ENCODE measurements around the gene OOSP4A. TPM values are rescaled to one million over a fixed set of nuclear protein-coding genes. Genes with fewer than 3 reads are reported as not detected.

OOSP4A gene
- total RNA-seq: not detected in 2 replicates

DNA sequence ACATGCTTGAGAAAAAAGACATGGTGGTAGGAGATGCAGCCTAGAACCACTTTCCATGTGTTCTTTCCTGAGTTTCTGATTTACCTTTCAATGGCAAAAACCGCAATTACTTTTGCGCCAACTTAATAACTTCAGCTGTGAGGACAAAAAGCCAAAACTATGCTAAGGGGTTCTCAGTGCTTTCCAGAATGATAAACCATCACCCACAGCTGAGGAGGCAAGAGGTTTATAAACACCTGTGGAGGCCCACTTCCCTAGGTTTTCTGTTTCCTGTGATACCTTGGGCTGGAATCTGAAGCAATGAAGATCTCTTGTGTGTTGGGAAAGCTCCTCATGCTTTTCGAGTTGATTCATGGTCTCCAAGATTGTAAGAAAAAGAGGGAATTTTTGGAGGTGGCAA is at the start of gene OOSP4A:
TSS of gene OOSP4A (plus strand) at position 301 of the 400 bp plus-strand sequence. CDS start at position 301, 0 bp downstream.
- intact Hi-C loops (cut with micrococcal nuclease): no loop called here

DNA sequence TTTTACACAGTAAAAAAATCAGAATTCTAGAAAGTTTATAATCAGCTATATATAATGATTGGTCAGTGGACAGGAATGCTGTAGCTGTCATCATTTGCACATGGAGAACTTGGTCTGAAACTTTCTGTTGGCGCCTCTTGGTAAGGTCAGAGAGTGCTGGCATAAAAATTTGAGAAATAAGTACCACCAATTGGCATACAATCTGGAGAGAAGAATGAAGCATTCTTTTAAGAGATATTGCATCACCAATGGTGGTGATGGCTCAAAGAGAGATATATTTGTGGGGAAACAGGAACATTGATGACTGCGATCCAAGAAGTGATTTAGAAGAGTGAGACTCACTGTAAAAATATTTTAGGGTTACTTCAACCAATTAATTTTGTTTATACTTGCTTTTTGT is 45.4 kb upstream of the OOSP4A start:
- intact Hi-C loops (cut with micrococcal nuclease): loop anchor here (2.0 kb wide), 1 partner anchor 382 kb away; no protein-coding TSS in a partner anchor

DNA sequence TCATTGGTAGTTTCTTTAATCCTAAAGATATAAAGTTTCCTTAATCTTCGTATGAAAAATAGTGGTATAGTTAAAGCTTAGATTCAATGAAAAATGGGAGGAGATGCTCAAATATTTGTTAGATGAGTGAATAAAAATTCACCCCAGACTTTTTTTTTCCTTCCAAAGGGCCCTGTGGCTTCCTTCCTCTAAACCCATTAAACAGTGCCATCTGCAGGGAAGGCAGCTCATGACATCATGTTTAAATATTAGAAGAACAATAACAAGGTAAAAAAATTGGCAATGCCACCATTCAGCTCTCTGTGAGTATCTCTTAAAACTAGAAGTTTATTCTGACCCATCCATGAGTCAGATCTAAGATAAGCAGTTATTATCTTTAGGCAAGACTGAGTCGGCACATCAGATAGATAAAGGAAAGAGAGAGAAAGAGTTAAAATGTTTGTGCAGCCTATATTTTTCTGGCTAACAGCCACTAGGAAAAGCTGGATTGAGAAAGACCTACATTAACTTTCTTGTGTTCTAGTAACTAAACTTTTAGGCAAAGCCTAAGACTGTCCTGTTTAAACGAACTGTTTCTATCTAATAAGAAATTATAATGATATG is 44.7 kb upstream of the OOSP4A start:
- intact Hi-C loops (cut with micrococcal nuclease): loop anchor here (1.0 to 2.0 kb wide), 3 partner anchors 96 to 382 kb away; no protein-coding TSS in a partner anchor

DNA sequence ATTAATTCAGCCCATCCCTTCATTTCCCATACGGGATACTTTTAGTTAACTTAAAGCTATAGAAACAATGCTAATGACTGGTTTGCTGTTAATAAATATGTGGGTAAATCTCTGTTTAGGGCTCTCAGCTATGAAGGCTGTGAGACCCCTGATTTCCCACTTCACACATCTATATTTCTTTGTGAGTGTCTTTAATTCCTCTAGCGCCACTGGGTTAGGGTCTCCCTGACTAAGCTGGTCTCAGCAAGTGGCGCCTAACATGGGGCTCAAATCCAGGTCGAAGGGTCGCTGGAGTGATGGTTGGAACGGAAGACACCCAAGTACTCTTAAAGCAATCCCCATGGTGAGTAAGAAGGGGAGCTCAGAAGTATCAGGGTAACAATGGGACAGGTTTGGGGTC is 40.0 kb upstream of the OOSP4A start:
- intact Hi-C loops (cut with micrococcal nuclease): no loop called here

DNA sequence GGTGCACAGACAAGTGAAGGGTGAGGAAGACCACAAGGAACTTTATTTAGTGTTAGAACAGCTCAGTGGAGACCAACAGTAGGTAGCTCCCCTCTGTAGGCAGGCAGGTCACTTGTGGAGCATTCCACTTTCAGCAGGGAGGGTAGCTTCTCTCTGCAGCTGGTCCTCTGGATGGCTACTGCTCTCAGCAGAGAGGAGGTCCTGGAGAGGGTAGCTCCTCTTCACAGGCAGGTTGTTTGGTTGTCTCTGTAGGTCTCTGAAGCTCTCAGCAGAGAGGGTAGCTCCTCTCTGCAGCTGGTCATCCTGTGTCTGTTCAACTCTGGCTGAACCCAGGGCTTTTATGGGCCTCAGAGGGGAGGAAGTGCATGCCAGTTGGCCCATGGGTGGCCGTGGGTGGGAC is 32.1 kb upstream of the OOSP4A start:
- intact Hi-C loops (cut with micrococcal nuclease): no loop called here

DNA sequence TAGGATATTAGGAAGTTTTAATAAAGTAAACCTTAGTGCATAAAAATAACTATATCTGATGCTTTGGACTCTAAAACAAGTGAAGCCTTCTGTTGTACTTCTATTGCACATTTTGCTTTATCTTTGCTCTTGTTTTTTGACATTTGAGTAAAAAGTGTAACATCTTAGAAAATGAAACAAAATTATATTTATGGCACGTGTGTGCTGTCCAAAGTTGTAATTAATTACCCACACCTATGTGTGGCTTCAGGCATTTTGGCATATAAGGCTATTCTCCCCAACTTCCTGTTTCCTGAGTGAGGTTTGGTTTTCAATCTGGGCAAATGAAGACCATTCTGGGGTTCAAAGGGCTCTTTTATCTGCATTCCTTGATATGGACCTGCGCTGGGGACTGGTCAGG is 25.7 kb upstream of the OOSP4A start, which contains the start of gene OOSP1:
TSS of gene OOSP1 (plus strand) at position 301 of the 400 bp plus-strand sequence. CDS start at position 324, 23 bp downstream.
- intact Hi-C loops (cut with micrococcal nuclease): no loop called here

DNA sequence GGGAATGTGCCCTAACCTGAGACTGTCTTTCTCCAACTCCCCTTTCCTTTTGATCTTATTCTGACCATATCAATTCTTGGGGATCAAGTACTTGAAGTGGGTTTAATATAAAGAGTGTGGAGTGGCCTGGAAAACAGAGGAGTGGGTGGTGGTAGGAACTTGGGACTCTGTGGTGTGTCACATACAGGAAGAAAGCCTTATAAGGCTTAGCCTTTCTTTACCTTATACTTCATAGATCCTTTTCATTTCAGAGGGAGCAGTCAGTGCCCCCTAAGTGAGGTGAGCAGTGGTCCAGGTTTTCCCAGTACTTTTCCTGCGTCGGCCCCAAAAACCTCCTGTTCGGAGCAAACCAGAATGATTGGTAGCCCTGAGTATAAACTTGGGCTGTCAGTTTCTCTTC is 25.1 kb upstream of the OOSP4A start:
- intact Hi-C loops (cut with micrococcal nuclease): no loop called here

DNA sequence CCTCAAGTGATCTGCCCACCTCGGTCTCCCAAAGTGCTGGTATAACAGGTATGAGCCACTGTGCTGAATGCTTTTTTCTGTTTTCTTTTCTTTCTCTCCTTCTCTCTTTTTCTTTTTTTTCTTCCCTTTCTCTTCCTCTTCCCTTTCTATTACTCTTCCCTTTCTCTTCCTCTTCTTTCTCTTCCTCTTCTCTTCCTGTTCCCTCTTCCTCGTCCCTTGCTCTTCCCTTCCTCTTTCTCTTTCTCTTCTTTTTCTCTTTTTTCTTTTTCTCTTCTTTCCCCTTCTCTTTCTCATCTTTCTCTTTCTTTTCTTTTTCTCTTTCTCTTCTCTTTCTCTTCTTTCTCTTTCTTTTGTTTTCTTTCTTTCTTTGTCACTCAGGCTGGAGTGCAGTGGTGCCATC is 24.4 kb upstream of the OOSP4A start:
- intact Hi-C loops (cut with micrococcal nuclease): no loop called here

DNA sequence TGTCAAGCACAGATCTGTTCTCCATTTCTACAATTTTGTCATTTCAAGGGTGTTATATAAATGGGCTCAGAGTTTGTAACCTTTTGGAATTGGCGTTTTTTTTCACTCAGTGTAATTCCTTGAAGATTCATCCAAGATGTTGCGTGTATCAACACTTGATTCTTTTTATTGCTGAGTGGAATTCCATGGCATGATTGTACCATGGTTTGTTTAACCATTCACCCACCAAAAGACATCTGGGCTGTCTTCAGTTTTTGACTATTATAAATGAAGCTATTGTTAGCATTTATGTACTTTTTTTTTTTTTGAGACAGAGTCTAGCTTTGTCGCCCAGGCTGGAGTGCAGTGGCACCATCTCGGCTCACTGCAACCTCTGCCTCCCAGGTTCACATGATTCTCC is 22.7 kb upstream of the OOSP4A start:
- intact Hi-C loops (cut with micrococcal nuclease): no loop called here

DNA sequence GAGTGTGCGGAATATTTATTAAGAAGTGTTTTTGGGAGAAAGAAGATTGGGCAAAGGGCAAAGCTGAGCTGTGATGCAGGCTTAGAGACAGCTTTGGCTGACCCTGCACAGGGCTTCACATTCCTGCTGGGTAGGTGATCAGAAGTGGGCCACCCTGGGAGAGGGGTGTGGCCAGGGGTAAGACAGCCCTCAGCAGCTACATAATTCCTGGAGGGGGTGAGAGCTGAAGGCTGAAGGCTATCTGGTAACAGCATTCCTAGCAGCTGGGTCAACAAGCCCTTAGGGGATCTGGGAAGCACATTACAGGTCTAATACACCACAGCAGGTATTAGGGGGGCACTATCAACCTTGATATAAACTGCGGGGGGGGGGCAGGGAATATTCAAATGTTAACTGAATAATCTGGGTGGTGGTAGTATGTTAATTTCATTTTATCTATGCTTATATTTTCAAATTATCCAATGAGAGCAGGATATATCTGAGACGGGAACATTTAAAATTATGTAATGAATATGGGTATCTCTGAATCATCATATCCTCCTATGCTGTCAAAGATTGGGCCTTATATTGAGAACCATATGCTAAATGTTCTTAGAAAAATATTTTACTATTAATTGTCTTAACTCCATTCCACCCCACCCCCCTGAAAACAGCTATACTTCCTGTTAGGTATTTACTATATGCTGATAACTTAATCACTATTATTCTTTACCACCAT is 19.7 kb upstream of the OOSP4A start:
- intact Hi-C loops (cut with micrococcal nuclease): no loop called here

DNA sequence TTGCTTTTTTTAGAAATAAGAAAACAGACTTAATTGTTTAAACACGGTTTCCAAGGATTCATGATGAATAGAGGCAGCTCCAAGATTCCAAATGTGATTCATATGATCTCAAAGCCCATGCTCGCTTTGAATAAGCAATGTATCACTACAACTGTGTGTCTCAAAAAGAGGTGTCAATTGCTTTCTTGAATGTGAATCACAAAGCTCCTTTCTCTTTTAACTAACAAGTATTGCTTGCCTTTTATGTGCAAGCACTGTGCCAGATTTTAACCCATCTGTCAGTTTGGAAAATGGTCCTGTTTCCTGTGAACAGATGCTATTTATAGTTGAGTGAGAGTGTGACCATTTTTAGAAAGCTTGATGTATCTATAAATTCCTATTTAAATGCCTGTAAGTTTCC is 19.1 kb upstream of the OOSP4A start:
- intact Hi-C loops (cut with micrococcal nuclease): no loop called here

DNA sequence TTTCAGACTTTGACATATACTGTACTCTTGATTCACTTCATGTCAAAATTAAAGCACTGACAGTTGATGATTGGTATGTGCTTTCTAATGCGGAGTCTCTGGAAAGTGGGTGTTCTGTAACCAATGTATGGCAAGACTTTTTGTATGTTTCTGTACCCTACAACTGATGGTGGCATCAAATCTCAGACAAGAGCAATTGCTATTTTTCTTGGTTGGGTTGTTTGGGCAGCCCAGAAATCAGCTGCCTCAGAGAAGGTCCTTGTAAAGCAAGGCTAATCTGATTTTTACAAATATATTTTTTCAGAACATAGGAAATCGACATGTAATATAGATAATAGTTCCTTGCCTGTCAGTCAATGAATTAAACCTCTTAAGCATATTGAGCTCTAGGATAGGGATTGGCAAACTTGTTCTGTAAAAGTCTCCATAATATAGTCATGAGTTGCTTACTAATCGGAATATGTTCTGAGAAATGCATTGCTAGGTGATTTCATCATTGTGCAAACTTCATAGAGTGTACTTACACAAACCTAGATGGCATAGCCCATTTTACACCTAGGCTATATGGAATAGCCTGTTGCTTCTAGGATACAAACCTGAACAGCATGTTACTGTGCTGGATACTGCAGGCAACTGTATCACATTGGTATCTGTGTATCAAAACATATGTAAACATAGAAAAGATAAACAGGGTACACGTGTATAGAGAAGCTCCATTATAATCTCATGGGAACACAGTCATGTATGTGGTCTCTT is 10.2 kb upstream of the OOSP4A start:
- intact Hi-C loops (cut with micrococcal nuclease): no loop called here

DNA sequence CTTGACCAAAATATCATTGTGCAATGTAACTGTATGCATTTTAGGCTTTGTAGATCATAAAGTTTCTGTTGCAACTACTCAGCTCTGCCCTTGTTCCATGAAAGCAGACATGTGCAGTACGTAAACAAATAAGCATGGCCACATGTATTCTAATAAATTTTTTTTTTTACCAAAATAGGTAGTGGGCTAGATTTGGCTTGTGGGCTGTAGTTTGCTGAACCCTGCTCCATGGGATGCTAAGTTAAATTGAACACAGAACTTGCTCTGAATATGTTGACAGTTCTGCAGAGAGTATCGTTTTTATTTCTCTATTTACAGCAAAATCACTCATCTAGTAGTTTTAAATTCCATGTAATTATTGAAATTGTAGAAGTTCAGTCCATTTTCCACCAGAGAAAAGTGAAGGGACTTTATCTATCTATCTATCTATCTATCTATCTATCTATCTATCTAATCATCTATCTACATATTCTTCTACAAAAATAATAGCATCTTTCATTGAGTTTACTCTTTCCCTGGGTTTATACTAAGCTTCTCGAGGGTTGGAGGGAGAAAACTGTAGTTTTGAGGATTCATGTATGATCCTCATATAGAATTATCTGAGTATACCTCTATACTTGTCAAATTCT is 9.5 kb upstream of the OOSP4A start:
- intact Hi-C loops (cut with micrococcal nuclease): no loop called here

DNA sequence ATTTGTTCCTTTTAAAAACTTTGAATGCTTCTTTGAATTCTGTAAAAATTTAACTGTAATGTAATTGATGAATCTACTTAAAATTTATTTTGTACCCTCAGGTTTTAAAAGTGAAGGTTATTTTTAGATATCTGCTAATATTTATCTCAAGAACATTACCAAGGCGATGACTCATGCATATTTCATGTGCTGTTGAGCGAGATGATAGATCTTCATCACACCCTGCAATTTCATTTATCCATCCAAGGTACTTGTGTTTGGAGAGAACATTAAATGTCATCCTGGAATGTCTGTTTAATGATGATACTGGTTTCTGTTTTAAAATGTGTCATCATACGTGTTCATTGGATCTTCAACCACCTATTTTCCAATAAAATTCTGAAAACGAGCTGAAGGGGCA is 6.7 kb upstream of the OOSP4A start:
- intact Hi-C loops (cut with micrococcal nuclease): no loop called here

DNA sequence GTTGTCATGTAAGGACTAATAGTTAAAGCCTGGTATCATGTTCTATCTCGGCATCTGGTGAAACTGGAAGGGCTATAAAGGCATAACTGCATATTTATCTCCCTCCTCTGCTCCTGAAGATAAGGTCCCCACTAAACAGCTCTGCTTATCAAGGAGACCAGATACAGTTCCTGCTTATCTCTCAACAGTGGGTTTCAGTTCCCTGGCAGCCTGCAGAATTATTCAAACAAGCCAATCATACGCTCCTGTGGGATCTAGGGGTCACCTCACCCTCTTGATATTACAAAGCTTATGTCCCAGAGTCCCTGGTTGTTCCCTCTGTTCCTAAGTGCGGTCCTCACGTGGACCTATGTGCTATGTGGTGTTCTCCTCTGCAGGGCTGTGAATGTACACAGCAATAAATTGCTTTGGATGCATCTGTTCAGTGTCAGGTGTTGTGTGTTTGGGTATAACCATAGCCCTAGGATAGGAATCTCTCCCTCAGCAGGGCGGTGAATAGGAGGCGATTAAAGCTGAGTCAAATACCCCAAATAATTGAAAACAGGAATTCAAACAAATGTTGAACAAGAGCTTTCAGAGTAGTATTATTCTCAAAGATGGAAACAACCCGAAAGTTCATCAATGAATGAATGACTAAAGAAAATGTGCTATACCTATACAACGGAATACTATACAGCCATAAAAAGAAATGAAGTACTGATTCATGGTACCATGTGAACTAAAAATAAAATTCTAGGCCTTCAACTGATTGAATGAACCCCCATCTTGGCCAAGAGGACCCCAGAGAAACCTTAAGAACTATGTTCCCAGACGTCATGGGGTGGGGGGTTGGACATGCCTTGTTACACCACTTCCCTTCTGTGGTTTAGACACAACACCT is 3.1 kb upstream of the OOSP4A start:
- intact Hi-C loops (cut with micrococcal nuclease): no loop called here

DNA sequence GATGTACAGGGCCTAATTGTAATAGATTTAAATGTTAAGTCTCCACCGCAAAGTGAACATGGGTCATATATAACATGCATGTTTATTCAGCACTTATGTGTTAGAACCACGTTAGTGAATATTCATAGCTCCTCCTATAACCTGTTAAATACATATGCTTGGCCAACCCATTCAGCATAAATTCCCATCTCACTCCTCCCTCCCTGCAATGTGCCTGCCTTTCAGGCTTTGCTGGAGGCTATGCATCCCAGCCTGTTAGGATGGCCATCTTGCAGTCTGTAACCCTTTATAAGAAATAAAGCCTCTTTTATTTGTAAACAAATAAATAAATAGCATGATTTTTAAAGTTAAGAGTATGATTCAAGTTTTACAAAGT is 1.7 kb upstream of the OOSP4A start:
- intact Hi-C loops (cut with micrococcal nuclease): no loop called here

DNA sequence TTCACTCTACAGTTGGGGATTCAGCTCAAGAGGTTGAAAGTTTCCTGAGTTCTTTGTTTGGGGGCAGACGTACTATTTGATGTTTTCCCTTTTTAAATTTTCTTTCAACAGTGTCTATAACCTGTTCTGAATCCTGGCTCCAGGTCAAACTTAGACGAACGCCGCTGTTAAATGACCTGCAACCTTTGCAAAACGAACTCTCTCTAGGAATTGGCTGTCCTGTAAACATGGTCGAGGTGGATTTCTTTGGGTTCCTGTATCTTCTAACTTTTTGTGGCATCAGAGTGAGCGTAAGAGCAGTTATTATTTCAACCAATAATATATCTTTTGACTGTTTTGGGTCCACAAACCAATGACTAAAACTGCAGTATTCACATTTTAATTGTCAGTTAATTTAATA is 1.6 kb downstream of the OOSP4A start:
- intact Hi-C loops (cut with micrococcal nuclease): no loop called here

DNA sequence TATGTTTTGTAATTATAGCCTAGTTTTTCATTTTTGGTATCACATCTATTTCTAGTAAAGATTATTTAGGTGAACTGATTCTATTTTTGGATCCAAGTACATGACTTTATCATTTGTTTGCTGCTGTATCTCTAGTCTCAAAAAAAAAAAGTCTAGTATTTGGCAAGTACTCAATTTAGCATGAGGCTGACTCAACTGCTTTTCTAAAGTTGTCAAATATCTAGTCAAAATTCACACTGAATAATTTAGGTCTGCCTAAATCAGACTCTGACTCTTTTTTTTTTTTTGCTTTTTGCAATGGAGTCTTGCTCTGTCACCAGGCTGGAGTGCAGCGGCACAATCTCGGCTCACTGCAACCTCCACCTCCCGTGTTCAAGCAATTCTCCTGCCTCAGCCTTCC is 2.4 kb downstream of the OOSP4A start:
- intact Hi-C loops (cut with micrococcal nuclease): no loop called here

DNA sequence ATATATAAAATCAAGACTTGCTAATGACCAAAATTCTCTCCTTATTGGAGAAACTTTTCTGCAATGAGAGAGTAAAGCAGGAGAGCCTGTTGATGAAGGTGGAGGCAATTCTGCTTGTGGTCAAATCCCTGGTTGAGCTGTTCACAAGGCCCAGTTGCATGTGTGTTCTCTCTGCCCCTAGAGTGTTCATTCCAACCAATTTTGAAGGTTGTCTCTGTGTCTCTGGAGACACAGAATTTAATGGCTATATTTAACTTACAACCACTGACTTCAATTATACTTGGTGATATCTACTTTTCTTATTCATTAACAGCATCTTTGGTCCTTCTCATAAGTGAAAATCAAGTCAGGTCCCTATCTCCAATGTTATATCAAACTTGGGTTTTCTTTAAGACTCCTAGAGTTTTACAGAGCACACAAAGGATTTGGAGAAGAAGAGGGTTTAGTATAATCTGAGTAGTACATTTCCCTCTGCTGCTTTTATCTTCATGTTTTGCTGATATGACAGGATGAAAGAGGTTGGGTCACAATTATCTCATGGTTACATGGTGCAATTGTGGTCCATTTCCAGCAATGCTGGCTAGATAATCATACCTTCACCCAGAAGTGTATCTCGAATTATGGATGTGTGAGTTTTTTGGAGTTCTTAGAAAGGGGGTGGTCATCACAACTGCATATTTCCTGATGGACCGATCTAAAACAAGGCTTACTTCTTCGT is 4.0 kb downstream of the OOSP4A start:
- intact Hi-C loops (cut with micrococcal nuclease): no loop called here

DNA sequence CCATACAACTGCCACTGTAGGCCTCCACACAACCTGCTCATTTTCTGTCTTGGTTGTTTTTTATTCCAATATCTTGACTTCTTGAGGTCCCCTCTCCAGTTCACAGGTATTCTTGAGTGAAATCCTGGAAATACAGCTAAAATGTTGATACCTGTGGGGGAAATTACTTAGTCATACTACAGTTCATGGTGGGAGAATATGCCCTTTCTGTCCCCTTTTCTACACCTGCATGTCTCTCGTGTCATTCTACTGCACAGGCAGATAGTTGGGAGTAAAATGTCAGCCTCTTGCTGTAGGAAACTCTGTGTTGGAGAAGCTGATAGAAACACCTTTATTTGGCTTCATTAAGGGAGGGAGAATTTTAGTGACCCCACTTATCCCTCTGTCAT is 4.6 kb downstream of the OOSP4A start:
- intact Hi-C loops (cut with micrococcal nuclease): no loop called here
